ENCODE results near the gene PCSK2.
A peak's percentile ranks its signal among the peaks of the same experiment; 100 is the strongest.

- TF ChIP-seq POLR2A (IDR thresholded peaks at IDR 0.05; ENCODE audit: low read length) (no peak), CTCF (IDR thresholded peaks at IDR 0.05) (no peak), MAX (IDR thresholded peaks at IDR 0.05) (no peak), CHD2 (IDR thresholded peaks at IDR 0.05; ENCODE audit: low read length, partially characterized antibody) (no peak), EP300 (IDR thresholded peaks at IDR 0.05) (no peak), MAZ (IDR thresholded peaks at IDR 0.05; ENCODE audit: borderline replicate concordance, low read depth, low read length) (no peak), USF2 (IDR thresholded peaks at IDR 0.05) (no peak), ZC3H11A (IDR thresholded peaks at IDR 0.05) (no peak), HOXA7 (CRISPR knock-in tag; IDR thresholded peaks at IDR 0.05) (no peak), REST (IDR thresholded peaks at IDR 0.05) (peak; percentile 39; the same call in 1 of the 2 replicates), BHLHE40 (IDR thresholded peaks at IDR 0.05; ENCODE audit: low read depth, low read length) (no peak), TP53 (CRISPR knock-in tag; IDR thresholded peaks at IDR 0.05) (no peak)
Measured at GRCh38 chr20:17439616-17440296, 212.9 kb downstream of the PCSK2 start.

Data from A549 (cell line).